Duodenal mucosa (tissue), 2 donors: ENCODE data around the gene NCAPH2.

Experiments
- H3K27ac ChIP-seq: one replicate; pipeline ENCODE4 v1.7.0; 2013; ENCODE audit warnings: low read depth, low read length
- H3K27me3 ChIP-seq, 2 donors: one replicate each; pipeline ENCODE4 v1.7.0; 2013; ENCODE audit warnings: low read length in 2 of 2, control low read depth in 1 of 2; ENCODE audit not compliant: insufficient read depth in 2 of 2, control insufficient read depth in 1 of 2
- H3K36me3 ChIP-seq, 2 donors: one replicate each; pipeline ENCODE4 v1.7.0; 2013; ENCODE audit warnings: low read length in 2 of 2, control low read depth in 1 of 2; ENCODE audit not compliant: insufficient read depth in 2 of 2, control insufficient read depth in 1 of 2
- H3K4me1 ChIP-seq, 2 donors: one replicate each; pipeline ENCODE4 v1.7.0; 2013; ENCODE audit warnings: low read length in 2 of 2, control low read depth in 1 of 2; ENCODE audit not compliant: insufficient read depth in 2 of 2, control insufficient read depth in 1 of 2
- H3K4me3 ChIP-seq, 2 donors: one replicate each; pipeline ENCODE4 v1.7.0; 2013; ENCODE audit warnings: low read length in 2 of 2, low read depth in 1 of 2
- H3K9ac ChIP-seq, 2 donors: one replicate each; pipeline ENCODE4 v1.7.0; 2013; ENCODE audit warnings: low read length in 2 of 2, low read depth in 1 of 2
- H3K9me3 ChIP-seq, 2 donors: one replicate each; pipeline ENCODE4 v1.7.0; 2013; ENCODE audit warnings: low read length in 2 of 2, control low read depth in 1 of 2; ENCODE audit not compliant: control insufficient read depth in 1 of 2

NCAPH2 gene

DNA sequence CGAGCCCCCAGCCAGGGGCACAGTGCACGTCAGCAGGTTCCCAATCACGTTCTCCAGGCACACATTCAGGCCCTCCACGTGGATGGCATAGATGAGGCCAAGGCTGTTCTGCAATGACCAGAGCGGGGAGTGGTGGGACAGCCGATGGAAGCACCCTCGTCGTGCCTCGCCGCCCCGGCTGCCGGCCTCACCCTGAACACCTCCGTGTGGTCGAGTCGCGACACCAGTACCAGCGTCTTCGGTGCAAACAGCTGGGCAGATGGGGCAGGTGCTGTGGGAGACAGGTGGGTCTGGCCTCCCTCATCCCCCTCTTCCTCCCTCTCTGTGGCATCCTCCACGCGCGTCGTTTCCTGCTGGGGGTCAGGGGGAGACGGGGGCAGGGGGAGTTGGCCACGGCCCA is 40.7 kb upstream of the NCAPH2 start:
- peaks cover 36 to 38% of the 10 kb centered on the region in 2 donors for H3K4me1 ChIP-seq
- H3K27me3 ChIP-seq, result no peaks in the 10 kb centered on the region
- H3K9ac ChIP-seq, result no peak overlapping the region
- no peak overlapping the region for H3K27ac ChIP-seq
- no peaks in the 10 kb centered on the region for H3K9me3 ChIP-seq
- peaks cover 34 to 56% of the 10 kb centered on the region in 2 donors for H3K36me3 ChIP-seq
- no peak overlapping the region for H3K4me3 ChIP-seq

- H3K9ac ChIP-seq, result no peak overlapping the region
- H3K36me3 ChIP-seq, result peaks cover 31 to 51% of the 10 kb centered on the region in 2 donors
- no peak overlapping the region for H3K4me3 ChIP-seq
- no peaks in the 10 kb centered on the region for H3K27me3 ChIP-seq
- H3K27ac ChIP-seq, result no peak overlapping the region
- peaks cover 41 to 44% of the 10 kb centered on the region in 2 donors for H3K4me1 ChIP-seq
- no peaks in the 10 kb centered on the region for H3K9me3 ChIP-seq
These were observed 40.1 kb upstream of the NCAPH2 start for GRCh38 chr22:50467773-50468440.

GRCh38 chr22:50468626-50469025 is 39.4 kb upstream of the NCAPH2 start:
- Histone ChIP-seq H3K27me3 (no peaks in the 10 kb centered on the region), H3K4me3 (no peak overlapping the region), H3K36me3 (peaks cover 26 to 44% of the 10 kb centered on the region in 2 donors), H3K9ac (peak overlapping the region in 1 of 2 donors; percentile 26), H3K9me3 (no peaks in the 10 kb centered on the region), H3K27ac (no peak overlapping the region), H3K4me1 (peaks cover 48 to 51% of the 10 kb centered on the region in 2 donors)

DNA sequence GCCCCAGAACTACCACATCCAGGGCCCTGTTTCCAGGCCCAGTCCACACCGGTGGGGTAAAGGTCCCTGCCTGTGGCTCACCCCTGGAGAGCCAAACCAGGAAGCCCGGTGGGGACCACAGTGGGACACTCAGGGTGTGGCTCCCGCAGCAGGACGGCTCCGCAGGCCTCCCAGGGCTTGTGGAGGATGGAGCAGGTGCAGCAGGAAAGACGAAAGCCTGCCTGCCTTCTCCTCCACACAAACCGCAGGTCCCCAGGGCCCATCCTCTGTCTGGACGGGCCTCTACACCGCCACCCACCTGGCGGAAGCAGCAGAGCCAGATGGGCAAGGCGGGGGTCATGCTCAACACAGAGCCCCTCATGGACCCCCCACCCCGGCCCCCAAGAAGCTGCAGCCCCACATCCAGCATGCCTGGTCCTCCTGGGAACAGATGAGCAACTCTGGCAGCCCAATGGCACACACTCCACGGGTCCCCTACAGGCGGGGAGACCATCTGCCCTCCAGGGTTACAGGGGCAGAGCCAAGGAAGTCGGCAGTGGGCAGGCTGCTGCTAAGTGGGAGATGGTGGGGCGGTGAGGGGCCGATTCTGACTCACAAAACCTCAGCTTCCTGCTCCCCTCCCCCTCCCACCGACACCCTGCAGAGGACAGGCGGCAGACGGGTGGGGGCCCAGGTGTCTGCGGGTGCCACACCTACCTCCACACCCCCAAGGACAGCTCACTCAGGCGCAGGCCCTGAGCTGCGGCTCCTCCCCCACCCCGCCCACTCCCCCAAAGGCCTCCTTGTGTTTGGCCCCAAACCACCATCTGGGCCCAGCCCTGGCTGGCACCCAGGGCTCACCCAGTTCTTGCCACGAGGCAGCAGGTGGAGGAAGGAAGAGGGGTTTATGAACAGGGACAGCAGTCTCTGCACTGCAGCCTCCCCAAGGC is 38.4 kb upstream of the NCAPH2 start:
- Histone ChIP-seq H3K36me3 (peaks cover 21 to 33% of the 10 kb centered on the region in 2 donors), H3K4me1 (peaks cover 53 to 56% of the 10 kb centered on the region in 2 donors), H3K27me3 (no peaks in the 10 kb centered on the region), H3K9me3 (no peaks in the 10 kb centered on the region), H3K9ac (peak overlapping the region; percentile 45 to 64), H3K27ac (peak overlapping the region; percentile 66), H3K4me3 (peak overlapping the region; percentile 45 to 55)

- Histone ChIP-seq H3K4me1 (peaks cover 53 to 59% of the 10 kb centered on the region in 2 donors), H3K9ac (peak overlapping the region; percentile 45 to 64), H3K27ac (peak overlapping the region; percentile 42), H3K27me3 (no peaks in the 10 kb centered on the region), H3K9me3 (no peaks in the 10 kb centered on the region), H3K4me3 (peak overlapping the region; percentile 45 to 50), H3K36me3 (peaks cover 18 to 25% of the 10 kb centered on the region in 2 donors)
These were observed 37.5 kb upstream of the NCAPH2 start for GRCh38 chr22:50470491-50470890.

GRCh38 chr22:50471197-50471847 is 36.7 kb upstream of the NCAPH2 start:
- Histone ChIP-seq H3K4me3 (peak overlapping the region; percentile 45 to 50), H3K27me3 (no peaks in the 10 kb centered on the region), H3K9me3 (no peaks in the 10 kb centered on the region), H3K27ac (no peak overlapping the region), H3K4me1 (peaks cover 53 to 61% of the 10 kb centered on the region in 2 donors), H3K36me3 (peaks cover 11 to 17% of the 10 kb centered on the region in 2 donors), H3K9ac (peak overlapping the region in 1 of 2 donors; percentile 64)

- H3K9ac ChIP-seq, result no peak overlapping the region
- no peaks in the 10 kb centered on the region for H3K27me3 ChIP-seq
- no peaks in the 10 kb centered on the region for H3K9me3 ChIP-seq
- H3K27ac ChIP-seq, result no peak overlapping the region
- H3K4me1 ChIP-seq, result peaks cover 53 to 61% of the 10 kb centered on the region in 2 donors
- H3K4me3 ChIP-seq, result no peak overlapping the region
- peaks cover 5 to 10% of the 10 kb centered on the region in 2 donors for H3K36me3 ChIP-seq
These were observed 36.1 kb upstream of the NCAPH2 start for GRCh38 chr22:50471962-50472361.

DNA sequence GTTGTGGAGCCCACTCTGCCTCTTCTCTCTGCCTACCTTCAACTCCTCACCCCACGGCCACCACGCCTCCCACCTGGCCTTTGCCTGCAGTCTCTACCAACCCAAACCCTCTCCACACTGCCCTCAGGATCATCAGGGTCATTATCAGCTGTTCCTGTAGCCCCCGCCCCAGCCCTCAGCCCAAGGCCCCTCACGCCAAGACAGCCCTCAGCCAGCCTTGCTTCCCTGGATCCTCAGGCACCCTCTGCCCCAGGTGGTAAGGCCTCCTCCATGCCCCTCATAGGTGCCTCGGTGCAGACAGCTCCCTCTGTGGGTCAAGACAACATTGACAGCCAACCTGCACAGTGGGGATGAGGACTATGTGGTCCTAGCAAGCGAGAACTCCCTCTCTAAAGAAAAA is 34.9 kb upstream of the NCAPH2 start:
- no peak overlapping the region for H3K27ac ChIP-seq
- no peaks in the 10 kb centered on the region for H3K9me3 ChIP-seq
- H3K36me3 ChIP-seq, result peaks cover 0 to under 1% of the 10 kb centered on the region in 2 donors
- H3K27me3 ChIP-seq, result no peaks in the 10 kb centered on the region
- peak overlapping the region; percentile 73 to 87 for H3K9ac ChIP-seq
- peak overlapping the region; percentile 79 to 83 for H3K4me3 ChIP-seq
- H3K4me1 ChIP-seq, result peaks cover 53 to 61% of the 10 kb centered on the region in 2 donors

- Histone ChIP-seq H3K4me1 (peaks cover 50 to 54% of the 10 kb centered on the region in 2 donors), H3K9me3 (no peaks in the 10 kb centered on the region), H3K4me3 (peak overlapping the region; percentile 79 to 83), H3K36me3 (no peaks in the 10 kb centered on the region), H3K9ac (peak overlapping the region; percentile 73 to 87), H3K27ac (peak overlapping the region; percentile 10), H3K27me3 (no peaks in the 10 kb centered on the region)
These were observed 34.0 kb upstream of the NCAPH2 start for GRCh38 chr22:50473855-50474671.
